ENCODE data around the gene CERS6.

The CERS6 gene

DNA sequence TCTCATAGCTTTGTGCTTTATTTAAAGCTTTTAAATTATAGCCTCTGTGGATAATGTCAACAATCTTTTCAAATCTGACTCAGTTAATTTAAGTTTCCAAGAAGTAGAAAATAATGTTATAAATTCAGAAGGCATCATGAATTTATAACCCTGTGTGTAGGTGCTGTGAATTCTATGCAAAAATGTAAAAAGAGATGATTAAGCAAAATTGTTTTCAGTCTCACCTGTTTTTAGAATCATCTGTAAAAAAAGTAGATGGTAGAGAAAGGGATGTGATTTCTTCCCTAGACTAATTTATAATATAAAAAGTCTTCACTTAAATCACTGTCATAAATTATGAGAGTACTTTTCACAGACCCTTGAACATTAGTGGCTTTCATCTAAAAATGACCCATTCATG, 260.8 kb downstream of the CERS6 start:
- ChIA-PET CTCF (interaction anchor here (0.9 kb wide), 1 partner anchor 11 kb away, joined by 4 read pairs; no protein-coding TSS in a partner anchor), POLR2A (no interaction called here)
- no peak overlapping the region for H3K4me3 ChIP-seq (ENCODE audit: low read depth, low read length)

DNA sequence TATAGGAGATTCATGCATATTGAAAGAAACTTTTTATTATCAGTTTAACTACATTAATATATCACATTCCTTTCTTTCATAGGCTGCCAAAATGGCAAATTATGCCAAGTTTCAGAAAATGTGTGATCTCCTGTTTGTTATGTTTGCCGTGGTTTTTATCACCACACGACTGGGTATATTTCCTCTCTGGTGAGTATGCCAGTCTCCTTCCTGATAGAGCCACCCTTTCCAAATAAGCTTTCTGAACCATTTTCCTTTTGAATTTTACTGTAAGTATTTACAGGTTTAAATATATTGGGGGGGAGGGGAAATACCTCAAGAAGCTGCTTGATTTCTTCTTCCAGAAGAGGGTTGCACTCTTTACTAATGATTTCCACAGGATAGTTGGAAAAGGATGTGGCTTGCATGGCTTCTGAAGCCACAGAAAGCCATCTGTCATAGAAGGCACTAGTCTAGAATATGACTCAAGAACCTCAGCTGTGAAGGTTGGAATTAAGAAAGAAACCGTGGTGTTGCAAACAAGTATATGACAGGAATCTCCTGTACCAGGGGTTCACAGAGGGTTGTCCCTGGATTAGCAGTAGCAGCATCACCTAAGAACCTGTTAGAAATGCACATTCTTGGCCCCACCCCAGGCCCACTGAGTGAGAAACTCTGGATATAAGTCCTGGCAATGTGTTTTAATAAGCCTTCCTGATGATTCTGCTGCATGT, 261.9 kb downstream of the CERS6 start:
- Histone ChIP-seq H3K9me3 (ENCODE audit: control insufficient read depth, insufficient read depth, low read depth, low read length) (no peaks in the 10 kb centered on the region), H3K27ac (ENCODE audit: extremely low read depth, low read depth, low read length) (no peak overlapping the region), H3K36me3 (ENCODE audit: control insufficient read depth in 2 of 2, insufficient read depth in 1 of 2, low read length in 2 of 2) (peaks cover 0 to 10% of the 10 kb centered on the region in 2 experiments; a peak in 1 of 3 replicates), H3K4me1 (ENCODE audit: control insufficient read depth, insufficient read depth, low read length) (no peaks in the 10 kb centered on the region), H3K4me3 (ENCODE audit: low read depth, low read length) (no peak overlapping the region)
- ChIA-PET POLR2A (no interaction called here), CTCF (interaction anchor here (0.9 kb wide), 1 partner anchor 371 kb away, joined by 5 read pairs; no protein-coding TSS in a partner anchor)
- TF ChIP-seq ZNF501 (tag by site-specific recombination; IDR thresholded peaks at IDR 0.05), result no peak
- no peak for TF ChIP-seq ZBTB20 (tag by site-specific recombination; IDR thresholded peaks at IDR 0.05)
- no peak for TF ChIP-seq EGR2 (tag by site-specific recombination; IDR thresholded peaks at IDR 0.05; ENCODE audit: low read depth)
- no peak for TF ChIP-seq ZSCAN30 (tag by site-specific recombination; IDR thresholded peaks at IDR 0.05)
- no peak for TF ChIP-seq ZNF777 (tag by site-specific recombination; IDR thresholded peaks at IDR 0.05; ENCODE audit: borderline replicate concordance)
- TF ChIP-seq SP2 (tag by site-specific recombination; IDR thresholded peaks at IDR 0.05), result no peak
- TF ChIP-seq REPIN1 (tag by site-specific recombination; IDR thresholded peaks at IDR 0.05; ENCODE audit: low read depth), result no peak
- TF ChIP-seq, protein P1, sequence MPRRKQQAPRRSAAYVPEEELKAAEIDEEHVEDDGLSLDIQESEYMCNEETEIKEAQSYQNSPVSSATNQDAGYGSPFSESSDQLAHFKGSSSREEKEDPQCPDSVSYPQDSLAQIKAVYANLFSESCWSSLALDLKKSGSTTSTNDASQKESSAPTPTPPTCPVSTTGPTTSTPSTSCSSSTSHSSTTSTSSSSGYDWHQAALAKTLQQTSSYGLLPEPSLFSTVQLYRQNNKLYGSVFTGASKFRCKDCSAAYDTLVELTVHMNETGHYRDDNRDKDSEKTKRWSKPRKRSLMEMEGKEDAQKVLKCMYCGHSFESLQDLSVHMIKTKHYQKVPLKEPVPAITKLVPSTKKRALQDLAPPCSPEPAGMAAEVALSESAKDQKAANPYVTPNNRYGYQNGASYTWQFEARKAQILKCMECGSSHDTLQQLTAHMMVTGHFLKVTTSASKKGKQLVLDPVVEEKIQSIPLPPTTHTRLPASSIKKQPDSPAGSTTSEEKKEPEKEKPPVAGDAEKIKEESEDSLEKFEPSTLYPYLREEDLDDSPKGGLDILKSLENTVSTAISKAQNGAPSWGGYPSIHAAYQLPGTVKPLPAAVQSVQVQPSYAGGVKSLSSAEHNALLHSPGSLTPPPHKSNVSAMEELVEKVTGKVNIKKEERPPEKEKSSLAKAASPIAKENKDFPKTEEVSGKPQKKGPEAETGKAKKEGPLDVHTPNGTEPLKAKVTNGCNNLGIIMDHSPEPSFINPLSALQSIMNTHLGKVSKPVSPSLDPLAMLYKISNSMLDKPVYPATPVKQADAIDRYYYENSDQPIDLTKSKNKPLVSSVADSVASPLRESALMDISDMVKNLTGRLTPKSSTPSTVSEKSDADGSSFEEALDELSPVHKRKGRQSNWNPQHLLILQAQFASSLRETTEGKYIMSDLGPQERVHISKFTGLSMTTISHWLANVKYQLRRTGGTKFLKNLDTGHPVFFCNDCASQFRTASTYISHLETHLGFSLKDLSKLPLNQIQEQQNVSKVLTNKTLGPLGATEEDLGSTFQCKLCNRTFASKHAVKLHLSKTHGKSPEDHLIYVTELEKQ (tag by site-specific recombination; IDR thresholded peaks at IDR 0.05; ENCODE audit: borderline replicate concordance), result no peak

More for the DNA sequence above, 260.8 kb downstream of the CERS6 start:
- TF ChIP-seq SP7 (tag by site-specific recombination; IDR thresholded peaks at IDR 0.05) (no peak), ZNF211 (tag by site-specific recombination; IDR thresholded peaks at IDR 0.05; ENCODE audit: low read depth) (no peak), ZNF133 (tag by site-specific recombination; IDR thresholded peaks at IDR 0.05) (no peak), ZNF248 (tag by site-specific recombination; IDR thresholded peaks at IDR 0.05) (no peak), ZNF350 (tag by site-specific recombination; IDR thresholded peaks at IDR 0.05) (no peak), ZNF184 (tag by site-specific recombination; IDR thresholded peaks at IDR 0.05) (no peak), ZNF670 (tag by site-specific recombination; IDR thresholded peaks at IDR 0.05; ENCODE audit: low read depth) (no peak), ZNF610 (tag by site-specific recombination; IDR thresholded peaks at IDR 0.05; ENCODE audit: borderline replicate concordance) (no peak), GLIS1 (tag by site-specific recombination; IDR thresholded peaks at IDR 0.05) (no peak), ZNF501 (tag by site-specific recombination; IDR thresholded peaks at IDR 0.05) (no peak), ZNF155 (tag by site-specific recombination; IDR thresholded peaks at IDR 0.05) (no peak), ZNF654 (tag by site-specific recombination; IDR thresholded peaks at IDR 0.05; ENCODE audit: low read depth) (no peak), ZNF664 (tag by site-specific recombination; IDR thresholded peaks at IDR 0.05) (no peak)
- TF ChIP-seq, protein P2, sequence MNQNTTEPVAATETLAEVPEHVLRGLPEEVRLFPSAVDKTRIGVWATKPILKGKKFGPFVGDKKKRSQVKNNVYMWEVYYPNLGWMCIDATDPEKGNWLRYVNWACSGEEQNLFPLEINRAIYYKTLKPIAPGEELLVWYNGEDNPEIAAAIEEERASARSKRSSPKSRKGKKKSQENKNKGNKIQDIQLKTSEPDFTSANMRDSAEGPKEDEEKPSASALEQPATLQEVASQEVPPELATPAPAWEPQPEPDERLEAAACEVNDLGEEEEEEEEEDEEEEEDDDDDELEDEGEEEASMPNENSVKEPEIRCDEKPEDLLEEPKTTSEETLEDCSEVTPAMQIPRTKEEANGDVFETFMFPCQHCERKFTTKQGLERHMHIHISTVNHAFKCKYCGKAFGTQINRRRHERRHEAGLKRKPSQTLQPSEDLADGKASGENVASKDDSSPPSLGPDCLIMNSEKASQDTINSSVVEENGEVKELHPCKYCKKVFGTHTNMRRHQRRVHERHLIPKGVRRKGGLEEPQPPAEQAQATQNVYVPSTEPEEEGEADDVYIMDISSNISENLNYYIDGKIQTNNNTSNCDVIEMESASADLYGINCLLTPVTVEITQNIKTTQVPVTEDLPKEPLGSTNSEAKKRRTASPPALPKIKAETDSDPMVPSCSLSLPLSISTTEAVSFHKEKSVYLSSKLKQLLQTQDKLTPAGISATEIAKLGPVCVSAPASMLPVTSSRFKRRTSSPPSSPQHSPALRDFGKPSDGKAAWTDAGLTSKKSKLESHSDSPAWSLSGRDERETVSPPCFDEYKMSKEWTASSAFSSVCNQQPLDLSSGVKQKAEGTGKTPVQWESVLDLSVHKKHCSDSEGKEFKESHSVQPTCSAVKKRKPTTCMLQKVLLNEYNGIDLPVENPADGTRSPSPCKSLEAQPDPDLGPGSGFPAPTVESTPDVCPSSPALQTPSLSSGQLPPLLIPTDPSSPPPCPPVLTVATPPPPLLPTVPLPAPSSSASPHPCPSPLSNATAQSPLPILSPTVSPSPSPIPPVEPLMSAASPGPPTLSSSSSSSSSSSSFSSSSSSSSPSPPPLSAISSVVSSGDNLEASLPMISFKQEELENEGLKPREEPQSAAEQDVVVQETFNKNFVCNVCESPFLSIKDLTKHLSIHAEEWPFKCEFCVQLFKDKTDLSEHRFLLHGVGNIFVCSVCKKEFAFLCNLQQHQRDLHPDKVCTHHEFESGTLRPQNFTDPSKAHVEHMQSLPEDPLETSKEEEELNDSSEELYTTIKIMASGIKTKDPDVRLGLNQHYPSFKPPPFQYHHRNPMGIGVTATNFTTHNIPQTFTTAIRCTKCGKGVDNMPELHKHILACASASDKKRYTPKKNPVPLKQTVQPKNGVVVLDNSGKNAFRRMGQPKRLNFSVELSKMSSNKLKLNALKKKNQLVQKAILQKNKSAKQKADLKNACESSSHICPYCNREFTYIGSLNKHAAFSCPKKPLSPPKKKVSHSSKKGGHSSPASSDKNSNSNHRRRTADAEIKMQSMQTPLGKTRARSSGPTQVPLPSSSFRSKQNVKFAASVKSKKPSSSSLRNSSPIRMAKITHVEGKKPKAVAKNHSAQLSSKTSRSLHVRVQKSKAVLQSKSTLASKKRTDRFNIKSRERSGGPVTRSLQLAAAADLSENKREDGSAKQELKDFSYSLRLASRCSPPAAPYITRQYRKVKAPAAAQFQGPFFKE (tag by site-specific recombination; IDR thresholded peaks at IDR 0.05; ENCODE audit: borderline replicate concordance), result no peak
- TF ChIP-seq, protein P3, sequence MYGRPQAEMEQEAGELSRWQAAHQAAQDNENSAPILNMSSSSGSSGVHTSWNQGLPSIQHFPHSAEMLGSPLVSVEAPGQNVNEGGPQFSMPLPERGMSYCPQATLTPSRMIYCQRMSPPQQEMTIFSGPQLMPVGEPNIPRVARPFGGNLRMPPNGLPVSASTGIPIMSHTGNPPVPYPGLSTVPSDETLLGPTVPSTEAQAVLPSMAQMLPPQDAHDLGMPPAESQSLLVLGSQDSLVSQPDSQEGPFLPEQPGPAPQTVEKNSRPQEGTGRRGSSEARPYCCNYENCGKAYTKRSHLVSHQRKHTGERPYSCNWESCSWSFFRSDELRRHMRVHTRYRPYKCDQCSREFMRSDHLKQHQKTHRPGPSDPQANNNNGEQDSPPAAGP (tag by site-specific recombination; IDR thresholded peaks at IDR 0.05), result no peak
- TF ChIP-seq, protein P4, sequence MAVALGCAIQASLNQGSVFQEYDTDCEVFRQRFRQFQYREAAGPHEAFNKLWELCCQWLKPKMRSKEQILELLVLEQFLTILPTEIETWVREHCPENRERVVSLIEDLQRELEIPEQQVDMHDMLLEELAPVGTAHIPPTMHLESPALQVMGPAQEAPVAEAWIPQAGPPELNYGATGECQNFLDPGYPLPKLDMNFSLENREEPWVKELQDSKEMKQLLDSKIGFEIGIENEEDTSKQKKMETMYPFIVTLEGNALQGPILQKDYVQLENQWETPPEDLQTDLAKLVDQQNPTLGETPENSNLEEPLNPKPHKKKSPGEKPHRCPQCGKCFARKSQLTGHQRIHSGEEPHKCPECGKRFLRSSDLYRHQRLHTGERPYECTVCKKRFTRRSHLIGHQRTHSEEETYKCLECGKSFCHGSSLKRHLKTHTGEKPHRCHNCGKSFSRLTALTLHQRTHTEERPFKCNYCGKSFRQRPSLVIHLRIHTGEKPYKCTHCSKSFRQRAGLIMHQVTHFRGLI (tag by site-specific recombination; IDR thresholded peaks at IDR 0.05), result no peak
- TF ChIP-seq, protein P5, sequence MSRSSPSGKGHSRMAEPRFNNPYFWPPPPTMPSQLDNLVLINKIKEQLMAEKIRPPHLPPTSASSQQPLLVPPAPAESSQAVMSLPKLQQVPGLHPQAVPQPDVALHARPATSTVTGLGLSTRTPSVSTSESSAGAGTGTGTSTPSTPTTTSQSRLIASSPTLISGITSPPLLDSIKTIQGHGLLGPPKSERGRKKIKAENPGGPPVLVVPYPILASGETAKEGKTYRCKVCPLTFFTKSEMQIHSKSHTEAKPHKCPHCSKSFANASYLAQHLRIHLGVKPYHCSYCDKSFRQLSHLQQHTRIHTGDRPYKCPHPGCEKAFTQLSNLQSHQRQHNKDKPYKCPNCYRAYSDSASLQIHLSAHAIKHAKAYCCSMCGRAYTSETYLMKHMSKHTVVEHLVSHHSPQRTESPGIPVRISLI (tag by site-specific recombination; IDR thresholded peaks at IDR 0.05), result no peak
- H3K36me3 ChIP-seq (ENCODE audit: control insufficient read depth in 2 of 2, insufficient read depth in 1 of 2, low read length in 2 of 2), result peaks cover 0 to 6% of the 10 kb centered on the region in 2 experiments; a peak in 1 of 3 replicates
- no peak overlapping the region for H3K27ac ChIP-seq (ENCODE audit: extremely low read depth, low read depth, low read length)
- no peaks in the 10 kb centered on the region for H3K4me1 ChIP-seq (ENCODE audit: control insufficient read depth, insufficient read depth, low read length)
- H3K9me3 ChIP-seq (ENCODE audit: control insufficient read depth, insufficient read depth, low read depth, low read length), result no peaks in the 10 kb centered on the region
